ENCODE measurements around the gene GPR179. TPM values are rescaled to one million over a fixed set of nuclear protein-coding genes. Genes with fewer than 3 reads are reported as not detected.
"Not testable (repeated sequence)": the region's sequence is repeated elsewhere in the genome, so short reads cannot be mapped to it uniquely, and the experiment has no call there.

GPR179 gene
- total RNA-seq, 1 donor from 2014 or later, result 0.97 TPM

GRCh38 chr17:38288217-38288827 is 55.4 kb downstream of the GPR179 start:
- not testable (repeated sequence) for H3K4me3 Mint-ChIP-seq (ENCODE audit: unreplicated experiment); H3K36me3 Mint-ChIP-seq (ENCODE audit: low read depth, unreplicated experiment); H3K27me3 Mint-ChIP-seq (ENCODE audit: unreplicated experiment); H3K27ac Mint-ChIP-seq (ENCODE audit: unreplicated experiment); H3K9me3 Mint-ChIP-seq (ENCODE audit: unreplicated experiment); H3K4me1 Mint-ChIP-seq (ENCODE audit: unreplicated experiment); DNase-seq (ENCODE audit: low spot score)
- peak; percentile 25 for TF ChIP-seq CTCF (IDR thresholded peaks at IDR 0.05; ENCODE audit: unreplicated experiment)

GRCh38 chr17:38286501-38287091 is 57.2 kb downstream of the GPR179 start:
- not testable (repeated sequence) for H3K27me3 Mint-ChIP-seq (ENCODE audit: unreplicated experiment); H3K4me3 Mint-ChIP-seq (ENCODE audit: unreplicated experiment); H3K36me3 Mint-ChIP-seq (ENCODE audit: low read depth, unreplicated experiment); DNase-seq (ENCODE audit: low spot score); H3K9me3 Mint-ChIP-seq (ENCODE audit: unreplicated experiment); H3K27ac Mint-ChIP-seq (ENCODE audit: unreplicated experiment); H3K4me1 Mint-ChIP-seq (ENCODE audit: unreplicated experiment)

- not testable (repeated sequence) for H3K27me3 Mint-ChIP-seq (ENCODE audit: unreplicated experiment); H3K36me3 Mint-ChIP-seq (ENCODE audit: low read depth, unreplicated experiment); DNase-seq (ENCODE audit: low spot score); H3K4me3 Mint-ChIP-seq (ENCODE audit: unreplicated experiment); H3K9me3 Mint-ChIP-seq (ENCODE audit: unreplicated experiment); H3K4me1 Mint-ChIP-seq (ENCODE audit: unreplicated experiment); H3K27ac Mint-ChIP-seq (ENCODE audit: unreplicated experiment)
Observed at GRCh38 chr17:38285994-38286393, 57.8 kb downstream of the GPR179 start.

Other genes with a start within 250 kb of the GPR179 start
- gene TBC1D3E, start 216.0 kb downstream of the GPR179 start, total RNA-seq (ENCODE audit: unreplicated experiment), result not detected
- gene TBC1D3, start 151.4 kb downstream of the GPR179 start, total RNA-seq (ENCODE audit: unreplicated experiment), result not detected
- gene MRPL45, start 46.8 kb downstream of the GPR179 start, total RNA-seq (ENCODE audit: unreplicated experiment), result 57.7 TPM
- gene SOCS7, start 7.9 kb upstream of the GPR179 start, total RNA-seq (ENCODE audit: unreplicated experiment), result 13.8 TPM
- 70.5 TPM for gene ARHGAP23, start 84.5 kb upstream of the GPR179 start, total RNA-seq (ENCODE audit: unreplicated experiment)

Measured in endothelial cell (in vitro differentiated cells).